Testis (tissue), 2 donors: ENCODE results near the gene WNK2.

Experiments
- POLR2A ChIP-seq: fragments of 450-650 bp; IDR thresholded peaks from one replicate; pipeline ENCODE4 v1.6.1; 2017; ENCODE audit warnings: antibody characterized with exemption, mild to moderate bottlenecking, moderate library complexity
- TF ChIP-seq, protein P1 (sequence below), 3 experiments: fragments of 450-650 bp in 2 of 3; fragments of 200-600 bp in 1 of 3; sonication (generic) in 1 of 3; IDR thresholded peaks; one replicate each; pipeline ENCODE4 v1.5.1; 2016 to 2019; ENCODE audit warnings: antibody characterized with exemption in 3 of 3, mild to moderate bottlenecking in 2 of 3, moderate library complexity in 1 of 3

- TF ChIP-seq POLR2A: no peak
- TF ChIP-seq, protein P1, sequence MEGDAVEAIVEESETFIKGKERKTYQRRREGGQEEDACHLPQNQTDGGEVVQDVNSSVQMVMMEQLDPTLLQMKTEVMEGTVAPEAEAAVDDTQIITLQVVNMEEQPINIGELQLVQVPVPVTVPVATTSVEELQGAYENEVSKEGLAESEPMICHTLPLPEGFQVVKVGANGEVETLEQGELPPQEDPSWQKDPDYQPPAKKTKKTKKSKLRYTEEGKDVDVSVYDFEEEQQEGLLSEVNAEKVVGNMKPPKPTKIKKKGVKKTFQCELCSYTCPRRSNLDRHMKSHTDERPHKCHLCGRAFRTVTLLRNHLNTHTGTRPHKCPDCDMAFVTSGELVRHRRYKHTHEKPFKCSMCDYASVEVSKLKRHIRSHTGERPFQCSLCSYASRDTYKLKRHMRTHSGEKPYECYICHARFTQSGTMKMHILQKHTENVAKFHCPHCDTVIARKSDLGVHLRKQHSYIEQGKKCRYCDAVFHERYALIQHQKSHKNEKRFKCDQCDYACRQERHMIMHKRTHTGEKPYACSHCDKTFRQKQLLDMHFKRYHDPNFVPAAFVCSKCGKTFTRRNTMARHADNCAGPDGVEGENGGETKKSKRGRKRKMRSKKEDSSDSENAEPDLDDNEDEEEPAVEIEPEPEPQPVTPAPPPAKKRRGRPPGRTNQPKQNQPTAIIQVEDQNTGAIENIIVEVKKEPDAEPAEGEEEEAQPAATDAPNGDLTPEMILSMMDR (IDR thresholded peaks at IDR 0.05): no peak
These were observed 22.0 kb upstream of the WNK2 start for GRCh38 chr9:93161786-93162562.
